ENCODE data around the gene KCNJ2.

KCNJ2 gene

GRCh38 chr17:70168977-70169708, at the start of gene KCNJ2:
KCNJ2 (plus strand) TSS chr17:70169532; CDS start chr17:70175040, 5,508 bp downstream.
- peak in 1 of 6 experiments; percentile 16 for DNase-seq

- no peak for DNase-seq
Observed at GRCh38 chr17:70119545-70119944, 49.8 kb upstream of the KCNJ2 start.

- no peak for DNase-seq
Observed at GRCh38 chr17:70119983-70120382, 49.3 kb upstream of the KCNJ2 start.

- no peak for DNase-seq
Observed at GRCh38 chr17:70120425-70120824, 48.9 kb upstream of the KCNJ2 start.

- DNase-seq: no peak
Observed at GRCh38 chr17:70121126-70121525, 48.2 kb upstream of the KCNJ2 start.

- DNase-seq: no peak
Observed at GRCh38 chr17:70123193-70123592, 46.1 kb upstream of the KCNJ2 start.

GRCh38 chr17:70124723-70125122, 44.6 kb upstream of the KCNJ2 start:
- DNase-seq: no peak

- no peak for DNase-seq
Observed at GRCh38 chr17:70127221-70127873, 42.0 kb upstream of the KCNJ2 start.

GRCh38 chr17:70128727-70129238, 40.5 kb upstream of the KCNJ2 start:
- no peak for DNase-seq

- DNase-seq: no peak
Observed at GRCh38 chr17:70130289-70130688, 39.0 kb upstream of the KCNJ2 start.

GRCh38 chr17:70132505-70132904, 36.8 kb upstream of the KCNJ2 start:
- no peak for DNase-seq

GRCh38 chr17:70134042-70134441, 35.3 kb upstream of the KCNJ2 start:
- no peak for DNase-seq

GRCh38 chr17:70134777-70135176, 34.6 kb upstream of the KCNJ2 start:
- no peak for DNase-seq

- DNase-seq: no peak
Observed at GRCh38 chr17:70136131-70136530, 33.2 kb upstream of the KCNJ2 start.

GRCh38 chr17:70137451-70138230, 31.7 kb upstream of the KCNJ2 start:
- no peak for DNase-seq

GRCh38 chr17:70138291-70138865, 31.0 kb upstream of the KCNJ2 start:
- no peak for DNase-seq

GRCh38 chr17:70139449-70139993, 29.8 kb upstream of the KCNJ2 start:
- DNase-seq: no peak

GRCh38 chr17:70144260-70144846, 25.0 kb upstream of the KCNJ2 start:
- DNase-seq: no peak

- no peak for DNase-seq
Observed at GRCh38 chr17:70153210-70153609, 16.1 kb upstream of the KCNJ2 start.

- no peak for DNase-seq
Observed at GRCh38 chr17:70157151-70157550, 12.2 kb upstream of the KCNJ2 start.

GRCh38 chr17:70158180-70158579, 11.2 kb upstream of the KCNJ2 start:
- DNase-seq: no peak

- DNase-seq: no peak
Observed at GRCh38 chr17:70158591-70158990, 10.7 kb upstream of the KCNJ2 start.

Measured in stimulated activated naive CD4-positive, alpha-beta T cell (primary cell).